ENCODE results near the gene CALR3. TPM values are rescaled to one million over a fixed set of nuclear protein-coding genes. Genes with fewer than 3 reads are reported as not detected.
A peak's percentile ranks its signal among the peaks of the same experiment; 100 is the strongest.

Gene CALR3
- total RNA-seq, 1 donor from 2014 or later, result not detected

GRCh38 chr19:16444269-16444600, 51.7 kb downstream of the CALR3 start:
- intact Hi-C loops (cut with DNase I), result no loop called here
- no peak for DNase-seq (ENCODE audit: low spot score)

GRCh38 chr19:16442386-16443276, 53.3 kb downstream of the CALR3 start:
- no peak for DNase-seq (ENCODE audit: low spot score)
- intact Hi-C loops (cut with DNase I), result no loop called here

DNA sequence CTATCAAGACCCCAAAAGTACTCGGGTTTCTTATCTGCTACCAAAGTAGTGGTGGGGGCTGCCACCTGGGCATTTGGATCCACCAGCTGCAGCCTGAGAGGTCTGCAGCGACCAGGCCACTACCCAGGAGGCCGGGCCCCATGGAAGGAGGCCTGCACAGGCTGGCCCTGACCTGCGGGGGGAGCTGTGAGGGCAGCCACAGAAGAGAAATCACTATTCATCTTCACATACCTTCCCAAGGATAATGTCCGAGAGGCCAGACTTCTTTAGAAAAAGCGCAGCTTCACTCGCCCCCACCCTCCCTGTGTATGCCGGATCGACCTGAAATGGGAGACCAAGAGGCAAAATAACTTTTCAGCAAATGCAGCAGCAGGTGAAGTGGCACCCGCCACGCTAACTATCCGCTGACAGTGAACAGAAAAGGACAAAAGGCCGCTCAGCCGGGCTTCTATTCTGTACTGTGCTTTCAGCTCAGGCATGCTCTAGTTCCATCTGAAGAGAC, 54.3 kb downstream of the CALR3 start:
- no peak for DNase-seq (ENCODE audit: low spot score)
- intact Hi-C loops (cut with DNase I), result no loop called here

GRCh38 chr19:16436780-16437332, 59.1 kb downstream of the CALR3 start:
- no peak for DNase-seq (ENCODE audit: low spot score)
- intact Hi-C loops (cut with DNase I), result no loop called here

DNA sequence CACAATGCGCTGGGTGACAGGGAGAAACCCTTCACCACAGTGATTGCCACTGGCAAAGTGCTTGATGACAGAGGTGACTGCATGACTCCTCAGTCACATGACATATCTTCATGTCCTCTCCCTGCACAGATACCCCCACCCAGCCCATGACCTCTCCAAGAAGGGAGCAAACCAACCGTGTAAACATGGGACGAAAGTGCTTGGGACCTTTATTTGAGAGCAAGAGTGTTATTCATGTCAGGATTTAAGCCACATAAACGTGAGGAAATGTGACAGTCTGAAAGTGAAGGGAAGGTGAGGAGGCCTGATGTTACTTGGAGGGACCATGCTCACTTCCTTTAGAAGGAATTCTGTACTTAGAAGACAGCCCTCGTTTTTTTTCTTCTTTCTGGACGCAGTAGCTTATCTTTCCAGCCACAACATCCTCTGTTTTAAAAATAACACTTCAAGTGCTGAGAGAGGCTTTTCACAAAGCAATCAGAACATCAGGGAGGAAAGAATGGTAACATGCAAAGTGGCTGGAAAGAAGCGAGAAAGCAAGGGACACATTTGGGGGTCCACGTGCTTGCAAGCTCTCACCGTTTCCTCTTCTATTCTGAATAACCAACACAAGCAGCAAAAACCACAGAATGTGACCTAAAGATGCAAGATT, 59.8 kb downstream of the CALR3 start:
- DNase-seq (ENCODE audit: low spot score), result no peak
- intact Hi-C loops (cut with DNase I), result no loop called here

GRCh38 chr19:16435238-16435917, 60.6 kb downstream of the CALR3 start:
- no peak for DNase-seq (ENCODE audit: low spot score)
- intact Hi-C loops (cut with DNase I), result no loop called here

DNA sequence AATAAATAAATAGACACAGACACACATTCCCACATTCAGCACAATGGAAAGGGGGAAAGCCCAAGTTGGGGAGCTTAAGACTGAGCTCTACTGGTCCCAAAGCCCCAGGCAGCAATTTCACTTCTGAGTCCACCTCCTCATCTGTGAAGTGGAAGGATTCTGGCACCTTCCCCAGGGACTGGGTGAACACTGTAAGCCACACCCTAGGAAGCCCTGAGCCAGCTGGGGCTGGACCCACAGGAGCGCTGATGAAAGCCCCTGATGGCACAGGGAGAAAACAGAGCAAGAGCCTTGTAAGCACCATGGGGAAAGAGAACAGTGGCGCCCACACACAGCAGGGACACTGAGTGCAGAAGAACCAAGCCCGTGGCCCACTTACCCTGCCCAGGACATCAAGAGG, 62.0 kb downstream of the CALR3 start:
- no peak for DNase-seq (ENCODE audit: low spot score)
- intact Hi-C loops (cut with DNase I), result no loop called here

- DNase-seq (ENCODE audit: low spot score), result no peak
- intact Hi-C loops (cut with DNase I), result no loop called here
Observed at GRCh38 chr19:16429759-16430091, 66.2 kb downstream of the CALR3 start.

DNA sequence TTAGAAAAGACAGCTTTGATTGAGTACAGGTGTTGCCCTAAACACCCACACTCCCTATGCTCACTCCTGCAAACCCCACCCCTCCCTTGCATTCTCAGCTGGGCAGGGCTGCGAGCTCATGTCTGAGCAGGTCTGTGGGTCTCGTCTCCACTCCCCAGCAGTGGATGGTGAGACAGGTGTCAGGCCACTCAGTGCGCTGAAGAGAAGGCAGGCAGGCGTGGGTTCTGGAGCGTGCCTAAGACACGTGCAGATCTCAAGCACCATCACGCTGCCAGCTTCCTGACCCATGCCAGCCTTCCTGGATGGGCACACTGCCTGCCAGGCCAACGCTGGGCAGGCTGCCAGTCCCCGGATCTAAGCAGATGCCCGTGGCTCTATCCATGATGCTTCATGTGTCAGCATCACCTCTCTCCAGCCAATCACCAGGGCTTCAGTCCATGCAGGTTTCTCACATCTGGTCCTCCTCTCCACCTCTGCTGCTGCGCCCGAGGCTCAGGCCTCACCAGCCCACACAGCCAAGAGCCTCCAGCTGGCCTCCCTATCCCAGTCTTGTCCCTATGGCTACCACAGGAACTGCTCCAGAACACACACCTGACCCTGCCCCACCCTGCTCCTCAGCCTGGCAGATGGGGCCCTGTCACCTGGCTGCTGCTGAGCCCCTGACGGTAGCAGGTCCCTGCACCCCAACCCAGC, 66.8 kb downstream of the CALR3 start:
- peak; percentile 89 for DNase-seq (ENCODE audit: low spot score)
- intact Hi-C loops (cut with DNase I), result no loop called here

Other genes with a start within 250 kb of the CALR3 start
- gene KLF2, start 171.3 kb downstream of the CALR3 start, total RNA-seq, result 44.6 TPM
- gene EPS15L1, start 24.2 kb downstream of the CALR3 start, total RNA-seq, result 48.4 TPM
- 3.1 TPM for gene C19orf44, start 227 bp upstream of the CALR3 start, total RNA-seq
- 23.7 TPM for gene CHERP, start 46.3 kb upstream of the CALR3 start, total RNA-seq
- gene SLC35E1, start 76.2 kb upstream of the CALR3 start, total RNA-seq, result 26.7 TPM
- gene MED26, start 132.0 kb upstream of the CALR3 start, total RNA-seq, result 4.3 TPM
- 47.0 TPM for gene SMIM7, start 164.0 kb upstream of the CALR3 start, total RNA-seq
- gene TMEM38A, start 165.0 kb upstream of the CALR3 start, total RNA-seq, result 13.1 TPM
- not detected for gene NWD1, start 223.7 kb upstream of the CALR3 start, total RNA-seq

Measured in cardiac septum (tissue), 1 donor.